Liver (tissue), 3 donors: ENCODE data around the gene SLC30A5.

ENCODE experiments used
- CTCF ChIP-seq: fragments of 150-350 bp; IDR thresholded peaks from 2 replicates; pipeline ENCODE4 v1.5.1; 2017; ENCODE audit warnings: improper control_type of control experiment, low read depth, low read length; ENCODE audit not compliant: missing input control
- JUND ChIP-seq, 2 donors: IDR thresholded peaks; 2 replicates each; pipeline ENCODE4 v1.6.1; 2016; ENCODE audit warnings: antibody characterized with exemption in 2 of 2
- MAX ChIP-seq: IDR thresholded peaks from 2 replicates; pipeline ENCODE4 v1.6.1; 2016; ENCODE audit warnings: antibody characterized with exemption
- RAD21 ChIP-seq, 2 donors: IDR thresholded peaks; 2 replicates each; pipeline ENCODE4 v1.6.1; 2016; ENCODE audit warnings: antibody characterized with exemption in 2 of 2, mild to moderate bottlenecking in 2 of 2
- REST ChIP-seq: IDR thresholded peaks from 2 replicates; pipeline ENCODE4 v1.6.1; 2016; ENCODE audit warnings: antibody characterized with exemption, mild to moderate bottlenecking
- SP1 ChIP-seq: IDR thresholded peaks from 2 replicates; pipeline ENCODE4 v1.6.1; 2018; ENCODE audit warnings: antibody characterized with exemption, mild to moderate bottlenecking
- TAF1 ChIP-seq: conservative IDR thresholded peaks from 2 replicates; pipeline ENCODE4 v1.6.1; 2016; ENCODE audit warnings: antibody characterized with exemption, mild to moderate bottlenecking
- donor health status: healthy.
- donor health status: healthy.

GRCh38 chr5:69052181-69052580 lies 41.6 kb upstream of the SLC30A5 start:
- no peak for TF ChIP-seq MAX
- no peak for TF ChIP-seq CTCF
- TF ChIP-seq REST = no peak
- TF ChIP-seq SP1 = no peak
- no peak for TF ChIP-seq TAF1
- TF ChIP-seq JUND (IDR thresholded peaks at IDR 0.05) = no peak
- no peak for TF ChIP-seq RAD21 (IDR thresholded peaks at IDR 0.05)
